Subcutaneous adipose tissue (tissue), 4 donors: ENCODE measurements around the gene BEND7. TPM values are rescaled to one million over a fixed set of nuclear protein-coding genes. Genes with fewer than 3 reads are reported as not detected.

Experiments
- total RNA-seq, 4 donors: library from RNA; depleted of rRNA; stranded (reverse); fragments of >200 nt; gene quantifications; one replicate each; pipeline ENCODE4 v1.1.0, GENCODE V29; 2016
- TF ChIP-seq, protein P1 (sequence below): fragments of 450-650 bp; IDR thresholded peaks from one replicate; pipeline ENCODE4 v1.5.1; 2016; ENCODE audit warnings: low read depth, mild to moderate bottlenecking, control low read depth, antibody characterized with exemption, moderate library complexity

The BEND7 gene
- total RNA-seq, 4 donors from 2014 or later: 7.5 to 19.8 (median 11.8) TPM

DNA sequence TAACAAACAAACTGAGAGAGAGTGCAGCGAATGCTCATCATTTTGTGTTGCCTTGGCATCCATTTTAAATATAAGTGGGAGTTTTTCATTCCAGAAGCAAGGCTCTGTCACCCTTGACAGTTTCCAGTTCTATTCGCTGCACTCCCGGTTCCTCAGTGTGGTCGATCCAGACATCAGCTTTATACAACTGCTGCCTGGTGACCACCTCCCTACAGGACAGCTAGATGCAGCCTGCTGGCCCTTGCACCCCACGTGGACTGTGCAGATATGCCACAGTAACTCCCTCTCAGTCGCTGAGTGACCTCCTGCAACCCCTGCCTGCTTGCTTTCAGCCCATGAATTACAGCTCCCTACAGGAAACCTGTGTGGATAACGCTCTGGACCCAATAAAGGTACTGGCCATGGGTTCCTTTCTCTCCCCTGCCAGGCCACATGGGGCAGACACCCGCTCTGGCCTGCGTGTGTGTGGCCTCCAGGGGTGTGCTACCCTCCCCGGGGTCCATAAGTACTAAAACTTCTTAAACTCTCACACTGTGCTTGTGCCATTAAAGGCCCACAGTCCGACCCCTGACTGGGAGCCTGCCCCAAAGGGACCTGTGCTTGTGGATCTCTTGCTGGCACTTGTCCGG, 23.6 kb downstream of the BEND7 start:
- TF ChIP-seq, protein P1, sequence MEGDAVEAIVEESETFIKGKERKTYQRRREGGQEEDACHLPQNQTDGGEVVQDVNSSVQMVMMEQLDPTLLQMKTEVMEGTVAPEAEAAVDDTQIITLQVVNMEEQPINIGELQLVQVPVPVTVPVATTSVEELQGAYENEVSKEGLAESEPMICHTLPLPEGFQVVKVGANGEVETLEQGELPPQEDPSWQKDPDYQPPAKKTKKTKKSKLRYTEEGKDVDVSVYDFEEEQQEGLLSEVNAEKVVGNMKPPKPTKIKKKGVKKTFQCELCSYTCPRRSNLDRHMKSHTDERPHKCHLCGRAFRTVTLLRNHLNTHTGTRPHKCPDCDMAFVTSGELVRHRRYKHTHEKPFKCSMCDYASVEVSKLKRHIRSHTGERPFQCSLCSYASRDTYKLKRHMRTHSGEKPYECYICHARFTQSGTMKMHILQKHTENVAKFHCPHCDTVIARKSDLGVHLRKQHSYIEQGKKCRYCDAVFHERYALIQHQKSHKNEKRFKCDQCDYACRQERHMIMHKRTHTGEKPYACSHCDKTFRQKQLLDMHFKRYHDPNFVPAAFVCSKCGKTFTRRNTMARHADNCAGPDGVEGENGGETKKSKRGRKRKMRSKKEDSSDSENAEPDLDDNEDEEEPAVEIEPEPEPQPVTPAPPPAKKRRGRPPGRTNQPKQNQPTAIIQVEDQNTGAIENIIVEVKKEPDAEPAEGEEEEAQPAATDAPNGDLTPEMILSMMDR: no peak

DNA sequence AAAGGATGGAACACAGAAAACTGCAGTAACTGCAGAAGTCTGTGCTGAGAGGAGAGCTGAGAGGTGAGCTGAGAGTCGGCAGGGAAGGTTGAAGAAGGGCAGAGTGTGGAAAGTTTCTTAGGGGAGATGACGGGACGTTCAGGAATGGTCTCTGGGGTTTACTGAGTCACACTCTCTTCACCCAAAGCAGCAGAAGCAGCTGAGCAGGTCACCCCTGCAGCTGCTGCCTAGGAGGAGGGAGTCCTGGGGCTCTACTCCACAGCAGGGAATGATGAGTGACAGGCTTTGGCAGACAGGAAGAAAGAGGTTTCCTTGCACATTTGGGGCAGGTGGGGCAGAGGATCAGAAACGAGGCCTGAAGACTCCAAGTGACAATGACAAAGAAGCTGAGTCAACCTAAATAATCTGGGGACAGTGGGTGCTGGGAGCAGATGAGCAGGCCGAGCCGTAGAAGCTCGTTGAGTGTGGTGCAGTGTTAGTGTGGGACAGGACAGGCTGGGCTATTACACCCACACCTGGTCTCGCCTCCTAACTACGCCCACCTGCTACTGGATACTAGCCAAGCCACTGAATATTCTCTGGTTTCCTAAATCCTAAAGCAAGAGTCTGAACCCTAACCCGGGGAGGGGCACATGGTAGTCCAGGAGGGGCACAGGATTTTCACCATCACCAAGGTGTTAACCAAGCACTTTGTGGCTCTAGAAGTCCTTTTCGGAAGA, 24.9 kb downstream of the BEND7 start:
- TF ChIP-seq, protein P1: no peak

DNA sequence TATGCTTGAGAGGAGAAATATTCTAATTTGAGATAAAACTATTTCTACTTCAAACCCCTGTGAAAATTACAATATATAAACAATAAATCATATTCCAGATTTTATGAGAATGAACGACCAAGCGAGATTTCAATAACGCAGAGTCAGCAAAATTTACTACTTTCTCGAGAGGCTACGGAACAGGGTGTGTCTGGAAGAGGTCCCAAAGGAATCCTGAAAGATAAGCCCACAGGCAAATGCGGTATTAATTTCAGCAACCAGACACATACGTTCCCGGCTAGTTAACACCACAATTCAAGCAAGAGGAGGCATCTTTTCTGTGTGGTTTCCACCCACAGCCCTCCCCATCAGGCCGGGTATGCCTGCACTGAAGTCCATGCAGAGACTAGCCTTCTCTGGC, 26.4 kb downstream of the BEND7 start:
- TF ChIP-seq, protein P1: no peak

DNA sequence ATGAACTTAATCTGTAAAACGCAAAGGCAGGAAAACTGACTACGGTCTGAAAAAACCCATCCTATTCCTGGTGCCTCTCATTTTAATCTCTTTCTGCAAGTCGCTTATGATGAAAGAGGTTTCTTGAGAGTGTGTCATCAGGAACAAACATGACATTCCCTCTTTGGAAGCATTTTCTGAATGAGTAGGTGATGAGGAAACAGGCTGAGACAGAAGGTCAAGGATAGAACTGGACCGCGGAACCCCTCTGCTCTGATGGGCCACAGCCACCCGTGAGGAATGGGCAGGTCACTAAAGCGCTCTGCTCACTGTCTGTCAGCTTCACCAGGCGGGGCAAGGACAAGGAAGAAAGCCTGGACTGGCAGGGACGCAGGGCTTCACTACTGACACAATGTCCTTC, 28.6 kb downstream of the BEND7 start:
- TF ChIP-seq, protein P1: no peak

DNA sequence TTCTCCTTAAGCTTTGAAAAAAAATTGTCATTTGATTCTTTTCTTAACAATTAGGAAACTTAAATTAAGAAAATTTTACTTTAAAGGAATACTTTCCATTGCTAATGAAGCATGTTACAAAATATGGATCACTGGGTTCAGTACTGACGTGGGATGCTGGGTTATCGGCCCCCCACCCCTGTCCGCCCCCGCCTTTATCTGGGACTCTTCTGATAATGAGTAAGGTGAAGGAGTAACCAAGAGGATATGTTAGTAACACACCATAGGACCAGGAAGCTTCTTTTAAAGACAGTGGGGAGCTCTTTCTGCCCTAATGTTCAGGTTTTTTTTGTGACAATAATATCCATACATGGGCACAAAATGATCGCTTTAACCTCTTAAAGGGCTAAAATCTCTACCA, 29.7 kb downstream of the BEND7 start:
- TF ChIP-seq, protein P1: no peak

DNA sequence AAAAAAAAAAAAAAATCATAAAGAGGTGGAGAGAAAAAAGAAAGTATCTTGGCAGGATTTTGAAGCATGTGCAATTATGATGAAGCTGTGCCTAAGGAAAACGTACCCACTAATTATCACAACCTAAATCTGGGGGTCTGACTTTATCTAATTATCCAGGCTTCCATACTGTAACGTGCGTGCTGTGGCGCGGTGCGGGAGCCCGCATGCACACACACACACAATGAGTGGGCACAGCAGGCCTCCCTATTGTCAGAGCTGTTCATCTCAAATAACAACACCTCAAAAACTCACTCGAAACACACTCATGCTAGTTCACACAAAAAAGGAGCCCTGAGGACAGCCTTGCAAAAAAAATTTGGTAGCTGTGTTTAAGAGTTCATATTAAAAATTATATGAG, 31.9 kb downstream of the BEND7 start:
- TF ChIP-seq, protein P1: no peak

DNA sequence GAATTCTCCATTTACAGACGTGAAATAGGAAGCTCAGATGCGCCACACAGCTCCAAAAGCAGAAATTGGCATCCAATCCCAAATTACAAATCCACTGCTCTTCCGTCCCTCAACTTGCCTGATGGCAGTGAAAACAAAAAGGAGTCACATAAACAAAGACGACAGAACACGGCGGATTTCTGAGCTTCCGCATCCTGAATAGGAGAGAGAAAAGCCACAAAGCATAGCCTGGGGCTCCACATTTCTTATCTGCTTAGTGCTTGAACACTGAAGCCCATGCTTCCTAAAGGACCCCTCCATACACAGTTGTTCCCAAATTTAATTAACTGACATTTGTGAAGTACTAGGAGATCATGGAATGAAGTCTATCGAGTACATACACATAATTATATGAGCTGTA, 32.6 kb downstream of the BEND7 start:
- TF ChIP-seq, protein P1: no peak
